ENCODE results near the gene MBOAT2. TPM values are rescaled to one million over a fixed set of nuclear protein-coding genes. Genes with fewer than 3 reads are reported as not detected.

MBOAT2 gene
- total RNA-seq, 1 donor from 2014 or later: 1.7 TPM

GRCh38 chr2:9001778-9002177 is 1.7 kb downstream of the MBOAT2 start:
- intact Hi-C loops (cut with micrococcal nuclease): loop anchor here (2.0 to 5.0 kb wide), 3 partner anchors 17 to 421 kb away; partner anchors contain the start of genes CPSF3, ITGB1BP1 and KIDINS220
- H3K9me3 Mint-ChIP-seq: no peaks in the 10 kb centered on the region
- H3K27ac Mint-ChIP-seq: no peak overlapping the region
- peaks cover 11% of the 10 kb centered on the region for H3K4me1 Mint-ChIP-seq
- peaks cover 4% of the 10 kb centered on the region for H3K27me3 Mint-ChIP-seq
- ATAC-seq (ENCODE audit: low read depth): no peak
- ChIA-PET POLR2A (no interaction called here), CTCF (no interaction called here)
- no peak for TF ChIP-seq CTCF (IDR thresholded peaks at IDR 0.05)
- H3K36me3 Mint-ChIP-seq (ENCODE audit: low read depth): no peaks in the 10 kb centered on the region
- no peak overlapping the region for H3K4me3 Mint-ChIP-seq
- DNase-seq: no peak

- peaks cover 11% of the 10 kb centered on the region for H3K4me1 Mint-ChIP-seq
- no peaks in the 10 kb centered on the region for H3K9me3 Mint-ChIP-seq
- peaks cover 4% of the 10 kb centered on the region for H3K27me3 Mint-ChIP-seq
- CTCF ChIA-PET: no interaction called here
- no peaks in the 10 kb centered on the region for H3K36me3 Mint-ChIP-seq (ENCODE audit: low read depth)
- no peak for TF ChIP-seq CTCF (IDR thresholded peaks at IDR 0.05)
- intact Hi-C loops (cut with micrococcal nuclease): loop anchor here (5.0 kb wide), 1 partner anchor 421 kb away; the partner anchor contains the start of genes CPSF3 and ITGB1BP1
- POLR2A ChIA-PET: no interaction called here
- H3K4me3 Mint-ChIP-seq: no peak overlapping the region
- no peak overlapping the region for H3K27ac Mint-ChIP-seq
- no peak for ATAC-seq (ENCODE audit: low read depth)
- no peak for DNase-seq
Measured at GRCh38 chr2:9001229-9001628, 2.3 kb downstream of the MBOAT2 start.

- peaks cover 4% of the 10 kb centered on the region for H3K27me3 Mint-ChIP-seq
- ChIA-PET CTCF (no interaction called here), POLR2A (no interaction called here)
- no peak for ATAC-seq (ENCODE audit: low read depth)
- H3K27ac Mint-ChIP-seq: no peak overlapping the region
- TF ChIP-seq CTCF (IDR thresholded peaks at IDR 0.05): no peak
- peaks cover 11% of the 10 kb centered on the region for H3K4me1 Mint-ChIP-seq
- no peak for DNase-seq
- no peak overlapping the region for H3K4me3 Mint-ChIP-seq
- no peaks in the 10 kb centered on the region for H3K36me3 Mint-ChIP-seq (ENCODE audit: low read depth)
- H3K9me3 Mint-ChIP-seq: no peaks in the 10 kb centered on the region
- intact Hi-C loops (cut with micrococcal nuclease): loop anchor here (5.0 kb wide), 1 partner anchor 422 kb away; the partner anchor contains the start of genes CPSF3 and ITGB1BP1
Measured at GRCh38 chr2:9000442-9000841, 3.0 kb downstream of the MBOAT2 start.

GRCh38 chr2:8999797-9000196 is 3.7 kb downstream of the MBOAT2 start:
- ATAC-seq (ENCODE audit: low read depth): no peak
- no peak for TF ChIP-seq CTCF (IDR thresholded peaks at IDR 0.05)
- Mint-ChIP-seq H3K4me1 (peaks cover 11% of the 10 kb centered on the region), H3K27me3 (peaks cover 4% of the 10 kb centered on the region), H3K27ac (no peak overlapping the region), H3K4me3 (no peak overlapping the region), H3K36me3 (ENCODE audit: low read depth) (no peaks in the 10 kb centered on the region), H3K9me3 (no peaks in the 10 kb centered on the region)
- no peak for DNase-seq
- intact Hi-C loops (cut with micrococcal nuclease): loop anchor here (5.0 kb wide), 1 partner anchor 423 kb away; the partner anchor contains the start of genes CPSF3 and ITGB1BP1
- POLR2A ChIA-PET: no interaction called here
- CTCF ChIA-PET: no interaction called here

- no peak for ATAC-seq (ENCODE audit: low read depth)
- POLR2A ChIA-PET: no interaction called here
- no peaks in the 10 kb centered on the region for H3K36me3 Mint-ChIP-seq (ENCODE audit: low read depth)
Measured at GRCh38 chr2:8999102-8999446, 4.4 kb downstream of the MBOAT2 start.

More at GRCh38 chr2:8999102-8999446, 4.4 kb downstream of the MBOAT2 start:
- Mint-ChIP-seq H3K9me3 (no peaks in the 10 kb centered on the region), H3K27me3 (peaks cover 4% of the 10 kb centered on the region), H3K4me3 (no peak overlapping the region), H3K4me1 (peaks cover 8% of the 10 kb centered on the region), H3K27ac (no peak overlapping the region)
- TF ChIP-seq CTCF (IDR thresholded peaks at IDR 0.05): no peak
- no peak for DNase-seq
- CTCF ChIA-PET: no interaction called here
- intact Hi-C loops (cut with micrococcal nuclease): no loop called here
